Measurements from ENCODE around the gene CRTC3.

- TF ChIP-seq POLR2A (IDR thresholded peaks at IDR 0.05; ENCODE audit: low read depth, low read length) (no peak), CTCF (conservative IDR thresholded peaks at IDR 0.05; ENCODE audit: low read depth, low read length) (no peak), CHD1 (IDR thresholded peaks at IDR 0.05; ENCODE audit: low read depth, low read length) (no peak), ELK1 (IDR thresholded peaks at IDR 0.05; ENCODE audit: borderline replicate concordance, low read depth, low read length) (no peak), CEBPB (IDR thresholded peaks at IDR 0.05; ENCODE audit: low read depth, low read length) (no peak), RAD21 (IDR thresholded peaks at IDR 0.05; ENCODE audit: low read length) (no peak), SMC3 (IDR thresholded peaks at IDR 0.05; ENCODE audit: low read depth, low read length) (no peak), USF2 (IDR thresholded peaks at IDR 0.05; ENCODE audit: low read depth, low read length) (no peak), MAFK (IDR thresholded peaks at IDR 0.05; ENCODE audit: low read depth, low read length) (no peak), MXI1 (IDR thresholded peaks at IDR 0.05; ENCODE audit: borderline replicate concordance, low read depth, low read length) (no peak), MAZ (IDR thresholded peaks at IDR 0.05; ENCODE audit: borderline replicate concordance, low read depth, low read length) (no peak)
These were observed 66.0 kb downstream of the CRTC3 start for GRCh38 chr15:90595763-90596155.
